HG03439 (cell line): Measurements from ENCODE around the gene TNFAIP3.
"Not testable (repeated sequence)": the region's sequence is repeated elsewhere in the genome, so short reads cannot be mapped to it uniquely, and the experiment has no call there.

Experiments
- ATAC-seq: cut with Tn5 transposase; IDR thresholded peaks from one replicate; pipeline ENCODE4 v1.9.1; 2021; ENCODE audit warnings: mild to moderate bottlenecking, moderate library complexity; ENCODE audit not compliant: unreplicated experiment

The TNFAIP3 gene

GRCh38 chr6:137866914-137867684 lies at the start of gene TNFAIP3:
Gene TNFAIP3 (plus strand): TSS chr6:137867259. CDS start chr6:137871228, 3,969 bp downstream.
- peak; percentile 76 for ATAC-seq

GRCh38 chr6:137818440-137818839 lies 48.6 kb upstream of the TNFAIP3 start:
- ATAC-seq: no peak

GRCh38 chr6:137819740-137820139 lies 47.3 kb upstream of the TNFAIP3 start:
- ATAC-seq: no peak

GRCh38 chr6:137820425-137820824 lies 46.6 kb upstream of the TNFAIP3 start:
- no peak for ATAC-seq

DNA sequence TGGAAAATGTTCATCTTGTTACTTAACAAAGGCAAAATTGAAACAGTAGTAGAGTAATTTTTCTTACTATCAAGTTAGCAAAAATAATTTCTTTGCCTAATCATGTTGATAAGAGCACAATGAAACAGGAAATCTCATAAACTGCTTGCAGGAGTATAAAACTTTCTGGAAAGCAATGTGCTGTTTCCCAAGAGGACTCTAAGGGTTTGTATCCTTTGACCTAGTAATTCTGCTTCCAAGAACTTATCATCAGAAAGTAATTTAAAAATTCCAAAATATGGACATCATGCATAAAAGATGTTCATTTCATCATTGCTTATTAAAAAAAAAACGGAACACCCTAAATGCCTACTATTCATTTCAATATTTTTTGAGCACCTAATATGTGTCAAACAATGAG lies 46.1 kb upstream of the TNFAIP3 start:
- ATAC-seq: no peak

- no peak for ATAC-seq
Measured at GRCh38 chr6:137821491-137821890, 45.6 kb upstream of the TNFAIP3 start.

GRCh38 chr6:137823826-137824555 lies 43.1 kb upstream of the TNFAIP3 start:
- ATAC-seq: no peak

DNA sequence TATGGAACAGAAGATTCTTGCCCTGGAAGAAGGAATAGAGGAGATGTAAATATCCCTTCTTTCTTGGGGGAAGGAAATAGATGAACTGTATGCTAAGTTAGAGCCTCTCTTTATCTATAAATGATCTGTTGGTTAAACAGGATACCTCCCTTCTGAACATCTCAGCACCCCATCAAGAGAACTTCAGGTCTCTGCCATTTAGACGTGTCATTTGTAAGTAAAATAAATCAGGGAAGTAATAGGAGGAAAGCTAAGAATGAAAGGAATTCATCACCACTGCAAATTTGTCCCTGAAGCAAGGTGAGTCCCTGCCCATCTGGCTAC lies 42.5 kb upstream of the TNFAIP3 start:
- no peak for ATAC-seq

- ATAC-seq: no peak
Measured at GRCh38 chr6:137824896-137825295, 42.2 kb upstream of the TNFAIP3 start.

DNA sequence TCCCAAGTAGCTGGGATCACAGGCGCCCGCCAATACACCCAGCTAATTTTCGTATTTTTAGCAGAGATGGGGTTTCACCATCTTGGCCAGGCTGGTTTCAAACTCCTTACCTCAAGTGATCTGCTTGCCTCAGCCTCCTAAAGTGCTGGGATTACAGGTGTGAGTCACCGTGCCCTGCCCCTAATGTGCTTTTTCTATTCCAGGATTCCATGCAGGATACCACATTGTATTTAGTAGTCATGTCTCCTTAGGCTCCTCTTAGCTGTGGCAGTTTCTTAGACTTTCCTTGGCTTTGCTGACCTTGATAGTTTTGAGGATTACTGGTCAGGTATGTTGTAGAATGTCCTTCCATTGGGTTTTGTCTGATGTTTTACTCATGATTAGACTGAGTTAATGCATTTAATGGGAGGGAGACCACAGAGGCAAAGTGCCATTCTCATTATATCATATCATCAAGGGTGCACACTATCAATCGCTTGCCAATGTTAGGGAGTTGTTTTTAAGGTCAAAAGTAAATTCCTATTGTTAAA lies 39.6 kb upstream of the TNFAIP3 start:
- ATAC-seq: no peak

DNA sequence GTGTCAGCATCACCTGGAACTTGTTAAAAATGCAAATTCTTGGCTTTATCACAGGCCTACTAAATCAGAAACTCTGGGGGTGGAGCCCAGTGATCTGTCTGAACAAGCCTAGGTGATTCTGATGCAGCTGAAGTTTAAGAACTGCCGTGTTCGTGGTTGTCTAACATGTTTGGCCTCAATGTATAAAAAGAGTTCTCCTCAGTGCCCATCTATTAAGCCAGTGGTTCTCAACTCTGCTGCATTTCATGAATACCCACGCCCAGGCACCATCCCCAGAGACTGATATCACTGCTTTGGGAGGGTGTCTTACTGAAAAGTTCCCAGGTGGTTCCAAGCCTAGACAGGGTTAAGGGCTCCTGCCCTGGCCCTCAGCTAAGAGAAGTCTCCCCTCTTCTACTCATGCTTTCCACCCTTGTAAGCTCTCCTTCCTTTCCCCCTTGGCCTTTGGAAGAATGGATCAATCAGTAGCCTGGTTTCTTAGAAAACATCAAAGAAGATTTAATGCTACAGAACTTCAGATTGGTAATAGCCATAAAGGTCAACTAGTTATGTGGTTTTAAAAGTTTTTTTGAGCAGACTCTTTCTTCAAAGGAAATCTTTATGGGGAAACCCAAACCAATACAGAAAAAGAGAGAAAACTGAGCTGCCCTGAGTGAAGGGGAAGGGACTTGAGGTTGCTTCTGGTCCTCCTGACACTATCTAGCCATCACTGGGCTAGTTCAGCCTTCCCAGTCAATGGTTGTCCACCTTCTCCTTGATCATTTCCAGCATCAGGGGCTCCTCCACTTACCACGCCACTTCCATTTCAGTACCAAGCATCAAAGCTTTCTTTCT lies 38.9 kb upstream of the TNFAIP3 start:
- peak; percentile 54 for ATAC-seq

GRCh38 chr6:137829641-137830083 lies 37.4 kb upstream of the TNFAIP3 start:
- no peak for ATAC-seq

DNA sequence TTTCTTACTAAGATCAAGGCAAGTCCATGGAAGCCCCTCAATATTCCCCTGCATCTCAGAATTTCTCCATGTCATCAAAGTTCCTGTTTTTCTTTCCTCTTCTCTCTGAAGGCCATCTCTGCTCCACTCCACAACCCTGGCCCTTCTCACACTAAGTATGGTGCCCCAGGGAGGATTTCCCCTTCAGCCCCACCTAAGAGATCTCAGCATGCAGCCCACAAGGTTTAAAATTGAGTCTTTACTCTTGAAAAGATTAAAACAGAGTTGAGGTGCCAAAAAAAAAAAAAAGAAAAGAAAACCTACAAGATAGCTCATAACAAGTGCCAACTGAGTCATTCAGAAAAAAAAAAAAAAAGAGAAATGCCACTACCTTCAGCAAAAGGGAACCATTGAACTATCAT lies 36.5 kb upstream of the TNFAIP3 start:
- ATAC-seq: no peak

GRCh38 chr6:137832110-137832509 lies 34.9 kb upstream of the TNFAIP3 start:
- no peak for ATAC-seq

DNA sequence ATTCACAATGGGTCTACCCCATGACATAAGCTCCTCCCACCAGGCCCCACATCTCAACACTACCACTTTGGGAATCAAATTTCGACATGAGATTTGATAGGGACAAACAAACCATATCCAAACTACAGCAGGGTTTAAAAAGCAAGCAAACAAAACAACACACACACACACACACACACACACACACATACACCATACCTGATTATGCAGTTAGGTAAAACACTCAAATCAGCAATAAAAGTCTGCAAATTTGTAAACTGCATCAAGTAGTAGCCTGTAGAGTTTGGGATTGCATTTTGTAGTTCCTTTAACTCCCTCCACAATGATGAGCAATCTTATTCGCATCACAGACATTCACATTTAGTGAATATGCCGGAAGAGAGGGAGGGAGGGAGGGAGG lies 32.6 kb upstream of the TNFAIP3 start:
- ATAC-seq: no peak

- ATAC-seq: no peak
Measured at GRCh38 chr6:137836788-137837187, 30.3 kb upstream of the TNFAIP3 start.

- not testable (repeated sequence) for ATAC-seq
Measured at GRCh38 chr6:137838090-137838489, 29.0 kb upstream of the TNFAIP3 start.

DNA sequence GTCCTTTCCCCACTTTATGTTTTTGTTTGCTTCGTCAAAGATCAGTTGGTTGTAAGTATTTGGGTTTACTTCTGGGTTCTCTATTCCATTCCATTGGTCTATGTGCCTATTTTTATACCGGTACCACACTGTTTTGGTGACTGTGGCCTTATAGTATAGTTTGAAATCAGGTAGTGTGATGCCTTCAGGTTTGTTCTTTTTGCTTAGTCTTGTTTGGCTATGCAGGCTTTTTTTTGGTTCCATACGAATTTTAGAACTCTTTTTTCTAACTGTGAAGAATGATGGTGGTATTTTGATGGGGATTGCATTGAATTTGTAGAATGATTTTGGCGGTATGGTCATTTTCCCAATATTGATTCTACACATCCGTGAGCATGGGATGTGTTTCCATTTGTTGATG lies 28.5 kb upstream of the TNFAIP3 start:
- not testable (repeated sequence) for ATAC-seq

DNA sequence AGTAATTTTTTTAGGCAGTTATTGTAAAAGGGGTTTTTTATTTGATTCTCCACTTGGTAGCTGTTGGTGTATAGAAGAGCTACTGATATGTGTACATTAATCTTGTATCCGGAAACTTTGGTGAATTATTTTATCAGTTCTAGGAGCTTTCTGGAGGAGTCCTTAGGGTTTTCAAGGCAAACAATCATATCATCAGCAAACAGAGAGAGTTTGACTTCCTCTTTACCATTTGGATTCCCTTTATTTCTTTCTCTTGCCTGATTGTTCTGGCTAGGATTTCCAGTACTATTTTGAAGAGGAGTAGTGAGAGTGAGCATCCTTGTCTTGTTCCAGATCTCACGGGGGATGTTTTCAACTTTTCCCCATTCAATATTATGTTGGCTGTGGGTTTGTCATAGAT lies 28.0 kb upstream of the TNFAIP3 start:
- no peak for ATAC-seq

DNA sequence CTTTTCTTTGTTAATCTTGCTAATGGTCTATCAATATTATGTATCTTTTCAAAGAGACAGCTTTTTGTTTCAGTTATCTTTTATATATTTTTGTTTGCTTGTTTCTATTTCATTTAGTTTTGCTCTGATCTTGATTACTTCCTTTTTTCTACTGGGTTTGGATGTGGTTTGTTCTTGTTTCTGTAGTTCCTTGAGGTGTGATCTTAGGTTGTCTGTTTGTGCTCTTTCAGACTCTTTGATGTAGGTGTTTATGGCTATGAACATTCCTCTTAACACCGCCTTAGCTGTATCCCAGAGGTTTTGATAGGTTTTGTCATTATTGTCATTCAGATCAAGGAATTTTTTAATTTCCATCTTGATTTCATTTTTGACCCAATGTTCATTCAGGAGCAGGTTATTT lies 26.8 kb upstream of the TNFAIP3 start:
- ATAC-seq: no peak

GRCh38 chr6:137843211-137843610 lies 23.8 kb upstream of the TNFAIP3 start:
- ATAC-seq: no peak
